HCT116 (cell line): ENCODE data around the gene ARHGAP40.

Experiments
- ATF3 ChIP-seq: IDR thresholded peaks from 2 replicates; pipeline ENCODE4 v1.6.1; 2012
- CTCF ChIP-seq, 3 experiments: fragments of 200-600 bp in 1 of 3; sonication (generic) in 1 of 3; IDR thresholded peaks in 2 of 3; conservative IDR thresholded peaks in 1 of 3; 2 replicates each; pipeline ENCODE4 v1.5.1; 2012 to 2017; ENCODE audit warnings: low read depth in 2 of 3, low read length in 2 of 3, antibody characterized with exemption in 1 of 3, borderline replicate concordance in 1 of 3, control low read depth in 1 of 3, mild to moderate bottlenecking in 1 of 3, mixed read lengths in 1 of 3, mixed run types in 1 of 3, moderate library complexity in 1 of 3; ENCODE audit not compliant: insufficient read depth in 1 of 3
- EZH2 ChIP-seq: fragments of 200-600 bp; sonication (generic); IDR thresholded peaks from 2 replicates; pipeline ENCODE4 v1.6.1; 2017; ENCODE audit warnings: antibody characterized with exemption, mixed run types
- MAX ChIP-seq: IDR thresholded peaks from 2 replicates; pipeline ENCODE4 v1.6.1; 2012
- POLR2A ChIP-seq: IDR thresholded peaks from 2 replicates; pipeline ENCODE4 v1.7.0; 2011; ENCODE audit warnings: borderline replicate concordance; ENCODE audit not compliant: insufficient read depth, insufficient read length; ENCODE audit errors: extremely low read depth
- POLR2AphosphoS5 ChIP-seq: IDR thresholded peaks from 2 replicates; pipeline ENCODE4 v1.6.1; 2011; ENCODE audit warnings: mild to moderate bottlenecking, low read depth, low read length, moderate library complexity
- RAD21 ChIP-seq: IDR thresholded peaks from 2 replicates; pipeline ENCODE4 v1.6.1; 2012; ENCODE audit warnings: low read depth, mild to moderate bottlenecking
- REST ChIP-seq: IDR thresholded peaks from 2 replicates; pipeline ENCODE4 v1.6.1; 2012; ENCODE audit warnings: low read depth
- TCF7L2 ChIP-seq: IDR thresholded peaks from 2 replicates; pipeline ENCODE4 v1.7.0; 2011; ENCODE audit warnings: borderline replicate concordance, inconsistent platforms; ENCODE audit not compliant: insufficient read depth, insufficient read length; ENCODE audit errors: extremely low read depth
- YY1 ChIP-seq: IDR thresholded peaks from 2 replicates; pipeline ENCODE4 v1.6.1; 2011; ENCODE audit warnings: low read length, low read depth, moderate library complexity, mild to moderate bottlenecking; ENCODE audit not compliant: insufficient replicate concordance; ENCODE audit errors: extremely low read depth
- ZFX ChIP-seq: fragments of 450-650 bp; IDR thresholded peaks from 2 replicates; pipeline ENCODE4 v1.6.1; 2017
- ZNF274 ChIP-seq: fragments of 200-500 bp; sonication (Bioruptor generic); IDR thresholded peaks from 2 replicates; pipeline ENCODE4 v1.6.1; 2014; ENCODE audit warnings: mild to moderate bottlenecking, low read depth, low read length, inconsistent platforms

GRCh38 chr20:38583306-38583705 lies 18.3 kb upstream of the ARHGAP40 start:
- TF ChIP-seq RAD21 (no peak), ZNF274 (no peak), POLR2AphosphoS5 (no peak), ATF3 (no peak), POLR2A (no peak), CTCF (IDR thresholded peaks at IDR 0.05 in 2 of 3, conservative IDR thresholded peaks at IDR 0.05 in 1 of 3; ENCODE audit: borderline replicate concordance in 1 of 3, insufficient read depth in 1 of 3, low read depth in 2 of 3, low read length in 2 of 3) (no peak), YY1 (no peak), EZH2 (no peak), REST (no peak), TCF7L2 (no peak), MAX (no peak), ZFX (no peak)
